DND-41 (cell line): ENCODE data around the gene STAT4.

ENCODE experiments used
- EZH2 ChIP-seq: IDR thresholded peaks from 3 replicates; pipeline ENCODE4 v1.6.1; 2012; ENCODE audit warnings: borderline replicate concordance, low read depth, mild to moderate bottlenecking, moderate library complexity, low read length, inconsistent platforms; ENCODE audit not compliant: severe bottlenecking
- TF ChIP-seq, protein P1 (sequence below): IDR thresholded peaks from 2 replicates; pipeline ENCODE4 v1.5.1; 2012; ENCODE audit warnings: borderline replicate concordance, low read length, moderate library complexity, mild to moderate bottlenecking; ENCODE audit not compliant: poor library complexity, severe bottlenecking; ENCODE audit errors: extremely low read depth

DNA sequence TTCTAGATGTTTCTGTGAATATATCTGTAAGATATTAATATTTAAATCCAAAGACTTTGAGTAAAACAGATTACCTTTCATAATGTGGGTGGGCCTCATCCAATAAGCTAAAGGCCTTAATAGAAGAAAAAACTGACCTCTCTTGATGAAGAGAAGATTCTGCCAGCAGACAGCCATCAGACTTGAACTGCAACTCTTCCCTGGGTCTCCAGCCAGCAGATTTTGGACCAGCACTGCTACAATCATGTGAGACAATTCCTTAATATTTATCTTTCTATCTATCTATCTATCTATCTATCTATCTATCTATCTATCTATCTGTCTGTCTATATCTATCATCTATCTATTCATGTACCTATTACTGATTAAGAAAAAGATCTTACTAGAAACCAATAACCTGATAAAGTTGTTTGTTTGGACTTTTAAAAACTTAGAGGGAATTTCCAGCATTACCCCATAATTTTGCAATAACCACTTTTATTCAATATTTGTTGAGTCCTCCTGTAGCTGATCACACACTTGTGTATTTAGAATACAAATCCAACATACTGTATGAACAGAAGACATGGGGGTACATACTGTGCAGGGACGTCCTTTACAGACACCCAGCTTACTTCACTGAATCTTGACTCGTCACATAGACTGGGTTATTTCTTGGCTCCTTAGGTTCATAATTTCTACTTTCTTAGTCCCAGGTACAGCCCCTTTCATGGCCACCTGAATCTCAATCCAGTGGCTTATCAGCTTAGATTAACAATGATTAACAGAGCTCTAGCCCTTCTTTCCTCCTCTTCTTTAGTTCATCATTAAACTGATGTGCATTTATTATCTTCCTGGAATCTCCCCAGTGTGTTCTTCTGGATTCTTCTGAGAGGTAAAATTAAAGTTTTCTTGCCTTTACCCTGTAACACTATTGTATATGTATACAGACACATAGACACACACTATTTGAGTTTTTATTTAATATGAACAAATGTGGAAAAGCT lies 27.2 kb upstream of the STAT4 start:
- TF ChIP-seq, protein P1, sequence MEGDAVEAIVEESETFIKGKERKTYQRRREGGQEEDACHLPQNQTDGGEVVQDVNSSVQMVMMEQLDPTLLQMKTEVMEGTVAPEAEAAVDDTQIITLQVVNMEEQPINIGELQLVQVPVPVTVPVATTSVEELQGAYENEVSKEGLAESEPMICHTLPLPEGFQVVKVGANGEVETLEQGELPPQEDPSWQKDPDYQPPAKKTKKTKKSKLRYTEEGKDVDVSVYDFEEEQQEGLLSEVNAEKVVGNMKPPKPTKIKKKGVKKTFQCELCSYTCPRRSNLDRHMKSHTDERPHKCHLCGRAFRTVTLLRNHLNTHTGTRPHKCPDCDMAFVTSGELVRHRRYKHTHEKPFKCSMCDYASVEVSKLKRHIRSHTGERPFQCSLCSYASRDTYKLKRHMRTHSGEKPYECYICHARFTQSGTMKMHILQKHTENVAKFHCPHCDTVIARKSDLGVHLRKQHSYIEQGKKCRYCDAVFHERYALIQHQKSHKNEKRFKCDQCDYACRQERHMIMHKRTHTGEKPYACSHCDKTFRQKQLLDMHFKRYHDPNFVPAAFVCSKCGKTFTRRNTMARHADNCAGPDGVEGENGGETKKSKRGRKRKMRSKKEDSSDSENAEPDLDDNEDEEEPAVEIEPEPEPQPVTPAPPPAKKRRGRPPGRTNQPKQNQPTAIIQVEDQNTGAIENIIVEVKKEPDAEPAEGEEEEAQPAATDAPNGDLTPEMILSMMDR: no peak
- TF ChIP-seq EZH2: no peak
